Brain microvascular endothelial cell (primary cell): ENCODE data around the gene CCR5.

Experiments used
- DNase-seq: peaks from one replicate; pipeline ENCODE4 v3.0.0-alpha.2; 2020
- H3K27ac ChIP-seq: fragments of 250-450 bp; sonication (Bioruptor Pico); 2 replicates; pipeline ENCODE4 v1.5.1; 2020; ENCODE audit warnings: mild to moderate bottlenecking, moderate library complexity
- H3K27me3 ChIP-seq: fragments of 250-450 bp; sonication (Bioruptor Pico); replicated peaks from 2 replicates; pipeline ENCODE4 v1.5.1; 2020; ENCODE audit warnings: mild to moderate bottlenecking
- H3K36me3 ChIP-seq: fragments of 250-450 bp; sonication (Bioruptor Pico); replicated peaks from 2 replicates; pipeline ENCODE4 v1.5.1; 2020; ENCODE audit warnings: mild to moderate bottlenecking
- H3K4me3 ChIP-seq: 2 replicates; pipeline ENCODE4 v1.5.1; 2011; ENCODE audit warnings: low read depth, mild to moderate bottlenecking, control low read depth, low read length, moderate library complexity
- CTCF ChIP-seq: IDR thresholded peaks from 2 replicates; pipeline ENCODE4 v1.5.1; 2011; ENCODE audit warnings: low read depth, mild to moderate bottlenecking, moderate library complexity, low read length, control low read depth, inconsistent platforms; ENCODE audit errors: missing control alignments
- in situ Hi-C: cut with HindIII; loops from 2 replicates; pipeline ENCODE4 v1.10.0; 2017; ENCODE audit warnings: low sequenced_read_pairs, low pct_ligation_motif_present

CCR5 gene

GRCh38 chr3:46409739-46410489 lies 39.2 kb downstream of the CCR5 start:
- Histone ChIP-seq H3K27ac (no peak overlapping the region), H3K27me3 (no peaks in the 10 kb centered on the region), H3K4me3 (no peak overlapping the region), H3K36me3 (no peaks in the 10 kb centered on the region)
- in situ Hi-C loops = no loop called here
- TF ChIP-seq CTCF = no peak
- no peak for DNase-seq

GRCh38 chr3:46410669-46411068 lies 39.9 kb downstream of the CCR5 start:
- H3K27ac ChIP-seq = no peak overlapping the region
- H3K27me3 ChIP-seq = no peaks in the 10 kb centered on the region
- no peak for TF ChIP-seq CTCF
- in situ Hi-C loops = no loop called here
- H3K36me3 ChIP-seq = no peaks in the 10 kb centered on the region
- H3K4me3 ChIP-seq = no peak overlapping the region
- no peak for DNase-seq

GRCh38 chr3:46411271-46411670 lies 40.5 kb downstream of the CCR5 start:
- Histone ChIP-seq H3K27me3 (no peaks in the 10 kb centered on the region), H3K36me3 (no peaks in the 10 kb centered on the region), H3K4me3 (no peak overlapping the region), H3K27ac (no peak overlapping the region)
- no peak for DNase-seq
- in situ Hi-C loops = no loop called here
- TF ChIP-seq CTCF = peak; percentile 23

GRCh38 chr3:46412786-46413298 lies 42.1 kb downstream of the CCR5 start:
- Histone ChIP-seq H3K27me3 (no peaks in the 10 kb centered on the region), H3K27ac (no peak overlapping the region), H3K36me3 (no peaks in the 10 kb centered on the region), H3K4me3 (no peak overlapping the region)
- in situ Hi-C loops = no loop called here
- TF ChIP-seq CTCF = no peak
- no peak for DNase-seq

- Histone ChIP-seq H3K27ac (no peak overlapping the region), H3K4me3 (no peak overlapping the region), H3K27me3 (no peaks in the 10 kb centered on the region), H3K36me3 (no peaks in the 10 kb centered on the region)
- in situ Hi-C loops = no loop called here
- DNase-seq = no peak
- no peak for TF ChIP-seq CTCF
These were observed 43.2 kb downstream of the CCR5 start for GRCh38 chr3:46413951-46414350.

GRCh38 chr3:46414739-46415138 lies 44.0 kb downstream of the CCR5 start:
- Histone ChIP-seq H3K27ac (no peak overlapping the region), H3K4me3 (no peak overlapping the region), H3K27me3 (no peaks in the 10 kb centered on the region), H3K36me3 (no peaks in the 10 kb centered on the region)
- no peak for TF ChIP-seq CTCF
- DNase-seq = no peak
- in situ Hi-C loops = no loop called here
